Measurements from ENCODE around the gene THSD1. TPM values are rescaled to one million over a fixed set of nuclear protein-coding genes. Genes with fewer than 3 reads are reported as not detected.

THSD1 gene
- total and polyA plus RNA-seq, 10 donors = 1.6 to 13.1 (median 9.9) TPM

- TF ChIP-seq POLR2AphosphoS5 (IDR thresholded peaks at IDR 0.05) (no peak), POLR2A (IDR thresholded peaks at IDR 0.05) (no peak), CTCF (IDR thresholded peaks at IDR 0.05 in 8 of 11, conservative IDR thresholded peaks at IDR 0.05 in 3 of 11) (no peak)
- no peaks in the 10 kb centered on the region for H3K4me1 ChIP-seq
- H3K27ac ChIP-seq = no peak overlapping the region
- DNase-seq = no peak
- no peaks in the 10 kb centered on the region for H3K36me3 ChIP-seq
- WGBS, 5 donors = 65 to 88% (median 82%) methylated on average over 4 of the region's 4 CpGs
- H3K4me3 ChIP-seq = no peak overlapping the region
- H3K9me3 ChIP-seq = no peaks in the 10 kb centered on the region
- intact Hi-C loops (cut with DNase I; ENCODE audit: low total_unique reads) = no loop called here
- H3K27me3 ChIP-seq (replicated peaks in 1 of 7) = no peaks in the 10 kb centered on the region
Observed at GRCh38 chr13:52359534-52359933, 46.4 kb downstream of the THSD1 start.

- H3K9me3 ChIP-seq = no peaks in the 10 kb centered on the region
- TF ChIP-seq POLR2AphosphoS5 (IDR thresholded peaks at IDR 0.05) (no peak), CTCF (IDR thresholded peaks at IDR 0.05 in 8 of 11, conservative IDR thresholded peaks at IDR 0.05 in 3 of 11) (no peak), POLR2A (IDR thresholded peaks at IDR 0.05) (no peak)
- H3K27me3 ChIP-seq (replicated peaks in 1 of 7) = no peaks in the 10 kb centered on the region
- no peak overlapping the region for H3K27ac ChIP-seq
- no peaks in the 10 kb centered on the region for H3K4me1 ChIP-seq
- DNase-seq = no peak
- H3K36me3 ChIP-seq = no peaks in the 10 kb centered on the region
- H3K4me3 ChIP-seq = no peak overlapping the region
- 87 to 97% (median 92%) methylated on average over 2 of the region's 2 CpGs for WGBS, 5 donors
- intact Hi-C loops (cut with DNase I; ENCODE audit: low total_unique reads) = no loop called here
Observed at GRCh38 chr13:52356327-52356726, 49.6 kb downstream of the THSD1 start.

GRCh38 chr13:52353193-52353592 is 52.8 kb downstream of the THSD1 start:
- WGBS, 5 donors = 67 to 90% (median 80%) methylated on average over 1 of the region's 1 CpG
- intact Hi-C loops (cut with DNase I; ENCODE audit: low total_unique reads) = no loop called here
- H3K4me3 ChIP-seq = no peak overlapping the region
- TF ChIP-seq POLR2AphosphoS5 (IDR thresholded peaks at IDR 0.05) (no peak), POLR2A (IDR thresholded peaks at IDR 0.05) (no peak), CTCF (IDR thresholded peaks at IDR 0.05 in 8 of 11, conservative IDR thresholded peaks at IDR 0.05 in 3 of 11) (no peak)
- H3K27me3 ChIP-seq (replicated peaks in 1 of 7) = no peaks in the 10 kb centered on the region
- no peaks in the 10 kb centered on the region for H3K4me1 ChIP-seq
- no peaks in the 10 kb centered on the region for H3K9me3 ChIP-seq
- H3K27ac ChIP-seq = no peak overlapping the region
- DNase-seq = no peak
- H3K36me3 ChIP-seq = no peaks in the 10 kb centered on the region

- DNase-seq = no peak
- H3K4me3 ChIP-seq = no peak overlapping the region
- H3K27ac ChIP-seq = no peak overlapping the region
- no peaks in the 10 kb centered on the region for H3K9me3 ChIP-seq
- intact Hi-C loops (cut with DNase I; ENCODE audit: low total_unique reads) = loop anchor here (10.0 kb wide), 1 partner anchor 106 kb away; the partner anchor contains the start of genes CKAP2 and VPS36
- TF ChIP-seq POLR2AphosphoS5 (IDR thresholded peaks at IDR 0.05) (no peak), POLR2A (IDR thresholded peaks at IDR 0.05) (no peak), CTCF (IDR thresholded peaks at IDR 0.05 in 8 of 11, conservative IDR thresholded peaks at IDR 0.05 in 3 of 11) (no peak)
- WGBS, 5 donors = 67 to 83% (median 72%) methylated on average over 6 of the region's 6 CpGs
- no peaks in the 10 kb centered on the region for H3K36me3 ChIP-seq
- H3K4me1 ChIP-seq = no peaks in the 10 kb centered on the region
- peaks cover 0 to 8% (median 0%) of the 10 kb centered on the region in 7 donors for H3K27me3 ChIP-seq (replicated peaks in 1 of 7)
Observed at GRCh38 chr13:52348983-52349780, 56.8 kb downstream of the THSD1 start.
